Measurements from ENCODE around the gene SLC10A1.
"Not testable (repeated sequence)": the region's sequence is repeated elsewhere in the genome, so short reads cannot be mapped to it uniquely, and the experiment has no call there.

Gene SLC10A1

DNA sequence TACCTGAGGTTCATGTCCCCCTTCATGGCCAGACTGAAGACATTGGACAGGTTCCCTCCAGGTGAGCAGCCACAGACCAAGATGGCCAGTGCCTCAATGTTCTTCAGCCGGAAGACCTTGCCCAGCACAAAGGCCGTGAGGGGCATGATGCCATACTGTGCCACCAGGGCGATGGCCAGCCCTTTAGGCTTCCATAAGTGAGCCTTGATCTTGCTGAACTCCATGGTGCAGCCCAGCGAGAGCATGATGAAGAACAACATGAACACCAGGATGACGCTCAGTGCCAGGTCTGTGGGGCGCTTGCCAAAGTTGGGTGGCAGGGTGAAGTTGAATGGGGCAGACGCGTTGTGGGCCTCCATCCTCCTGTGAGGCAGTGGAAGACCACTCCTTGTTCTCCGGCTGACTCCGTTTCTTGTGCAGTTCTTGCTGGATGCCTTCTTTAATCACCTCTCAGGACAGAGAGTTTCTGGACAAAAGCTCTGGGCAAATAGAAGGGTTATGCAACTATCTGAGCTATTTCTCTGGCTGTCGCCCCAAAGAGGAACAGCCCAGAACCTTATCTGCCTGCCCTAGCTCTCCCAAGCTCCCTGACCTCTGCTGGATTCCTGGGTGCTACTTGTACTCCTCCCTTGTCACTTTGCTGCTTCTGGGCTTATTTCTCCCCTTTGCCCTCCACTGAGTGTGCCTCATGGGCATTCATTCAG is at the start of gene SLC10A1:
SLC10A1 (minus strand) TSS at position 445 of the 704 bp plus-strand sequence; CDS start at position 359, 86 bp downstream.
- DNase-seq (ENCODE audit: low read depth in 2 of 2), result no peak

DNA sequence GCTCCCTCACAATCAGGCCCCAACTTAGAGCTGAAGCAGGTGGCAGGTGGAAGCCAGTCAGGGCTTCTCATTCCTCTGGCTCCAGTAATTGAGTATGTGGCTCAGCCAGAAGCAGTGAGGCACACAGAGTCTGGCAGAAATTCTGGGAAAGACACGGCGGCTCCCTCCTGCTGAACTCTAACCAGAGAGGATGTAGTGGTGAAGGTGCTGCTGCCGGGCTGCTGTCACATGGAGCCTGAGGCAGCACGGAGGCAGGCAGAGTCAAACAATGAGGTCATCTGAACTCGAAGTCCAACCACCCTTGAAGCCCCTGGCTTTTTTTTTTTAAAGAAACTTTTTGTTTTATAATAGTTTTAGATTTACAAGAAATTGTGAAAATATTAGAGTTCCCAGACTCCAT is 48.7 kb upstream of the SLC10A1 start:
- DNase-seq (ENCODE audit: low read depth in 2 of 2), result no peak

DNA sequence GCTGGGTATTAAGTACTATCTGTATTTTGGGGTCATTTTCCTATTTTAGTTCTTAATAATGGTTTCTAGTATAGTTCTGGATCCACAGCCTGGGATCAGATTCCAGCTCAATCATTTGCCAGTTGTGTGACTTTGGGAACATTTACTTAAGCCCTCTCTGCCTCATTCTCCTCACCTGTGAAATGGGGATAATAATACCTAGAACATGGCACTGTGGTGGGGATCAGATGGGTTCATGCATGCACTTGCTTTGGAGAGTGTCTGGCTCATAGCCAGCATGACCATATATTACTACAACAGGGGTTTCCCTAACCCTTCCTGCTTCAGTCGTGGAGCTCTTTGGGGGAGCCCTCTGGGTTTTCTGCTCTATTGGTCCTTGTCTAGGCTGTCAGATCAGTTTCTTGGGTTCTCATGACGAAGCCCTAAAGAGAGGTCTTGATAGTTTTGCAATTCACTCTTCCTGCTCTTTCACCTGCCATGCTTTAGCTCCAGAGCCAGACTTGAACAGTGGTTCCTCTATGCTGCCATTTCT is 48.1 kb upstream of the SLC10A1 start:
- DNase-seq (ENCODE audit: low read depth in 2 of 2), result no peak

DNA sequence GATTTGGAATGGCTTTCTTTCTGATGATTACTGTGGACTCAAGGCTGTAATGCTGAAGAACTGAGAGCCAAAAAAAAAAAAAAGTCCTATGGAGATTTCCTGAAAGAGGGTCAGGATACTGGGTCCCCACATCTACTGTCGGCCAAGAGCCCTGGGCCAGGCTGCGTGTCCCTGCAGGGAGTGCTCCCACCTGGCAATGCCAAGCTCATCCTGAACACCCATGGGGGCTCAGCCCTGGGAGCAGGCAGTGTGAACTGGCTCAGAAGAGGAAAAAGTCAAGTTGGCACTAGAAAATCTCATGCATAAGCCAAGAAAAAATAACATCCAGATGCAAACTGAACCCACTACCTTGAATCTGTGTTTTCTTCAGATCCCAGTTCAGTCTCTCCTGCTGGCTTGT is 47.1 kb upstream of the SLC10A1 start:
- no peak for DNase-seq (ENCODE audit: low read depth in 2 of 2)

DNA sequence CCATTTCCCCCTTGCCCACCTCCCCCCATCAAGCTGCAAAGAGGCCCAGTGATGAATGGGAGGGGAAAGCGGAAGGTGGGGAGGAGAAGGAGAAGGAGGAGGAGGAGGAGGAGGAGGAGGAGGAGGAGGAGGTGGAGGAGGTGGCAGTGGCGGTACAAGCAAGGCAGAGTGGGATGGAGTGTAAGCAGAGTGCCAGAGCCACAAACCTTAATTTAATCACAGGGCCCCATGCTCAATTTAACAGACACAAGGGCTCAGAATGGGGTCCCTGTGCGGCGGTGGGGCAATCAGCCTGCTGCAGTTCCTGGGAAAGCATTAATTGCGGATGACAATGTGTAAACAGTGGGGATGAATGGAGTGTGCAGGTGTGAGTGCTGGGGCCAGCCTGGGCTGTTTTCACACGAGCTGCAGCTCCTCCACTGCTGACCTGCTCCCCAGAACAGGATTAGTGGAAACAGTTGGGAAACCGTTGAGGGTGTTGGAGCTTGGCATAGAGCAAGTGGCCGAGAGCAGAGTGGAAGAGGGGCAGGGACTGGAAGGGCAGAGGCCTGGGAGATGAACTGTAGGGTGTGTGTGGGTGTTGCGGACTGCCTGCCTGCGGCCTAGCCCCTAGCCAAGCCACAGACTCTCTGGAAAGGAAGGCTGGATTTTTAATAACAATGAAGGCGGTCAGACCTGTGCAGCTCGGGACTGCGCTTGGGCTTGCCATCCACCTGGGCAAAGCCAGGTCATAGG is 45.8 kb upstream of the SLC10A1 start:
- DNase-seq (ENCODE audit: low read depth in 2 of 2), result no peak

DNA sequence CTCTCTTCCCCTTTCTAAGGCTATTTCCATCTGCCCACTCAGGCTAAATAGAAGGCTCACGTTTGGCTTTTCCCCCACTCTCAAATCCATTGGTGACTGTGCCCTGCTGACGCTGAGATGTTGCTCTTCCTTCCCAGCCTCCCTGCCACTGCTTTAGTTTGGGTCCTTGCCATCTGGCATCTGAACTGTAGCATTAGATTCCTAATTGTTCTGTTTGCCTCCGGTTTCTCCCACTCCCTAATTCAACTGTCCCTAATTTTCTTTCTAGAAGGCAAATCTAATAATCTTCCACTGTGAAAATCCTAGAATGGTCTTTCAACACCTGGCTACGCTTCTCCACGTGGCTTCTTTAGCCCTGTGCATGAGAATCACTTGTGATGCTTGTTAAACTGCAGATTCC is 44.6 kb upstream of the SLC10A1 start:
- DNase-seq (ENCODE audit: low read depth in 2 of 2), result no peak

DNA sequence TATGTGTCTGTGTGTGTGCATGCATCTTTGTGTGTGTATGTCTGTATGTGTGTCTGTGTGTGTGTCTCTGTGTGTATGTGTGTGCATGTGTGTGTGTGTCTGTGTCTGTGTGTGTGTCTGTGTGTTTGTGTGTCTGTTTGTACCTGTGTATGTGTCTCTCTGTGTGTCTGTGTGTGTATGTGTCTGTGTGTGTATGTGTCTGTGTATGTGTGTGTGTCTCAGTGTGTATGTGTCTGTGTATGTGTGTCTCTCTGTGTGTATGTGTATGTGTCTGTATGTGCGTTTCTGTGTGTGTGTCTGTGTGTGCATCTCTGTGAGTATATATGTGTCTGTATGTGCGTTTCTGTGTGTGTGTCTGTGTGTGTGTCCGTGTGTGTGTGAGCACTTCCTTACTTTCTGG is 42.6 kb upstream of the SLC10A1 start:
- DNase-seq (ENCODE audit: low read depth in 2 of 2), result no peak

DNA sequence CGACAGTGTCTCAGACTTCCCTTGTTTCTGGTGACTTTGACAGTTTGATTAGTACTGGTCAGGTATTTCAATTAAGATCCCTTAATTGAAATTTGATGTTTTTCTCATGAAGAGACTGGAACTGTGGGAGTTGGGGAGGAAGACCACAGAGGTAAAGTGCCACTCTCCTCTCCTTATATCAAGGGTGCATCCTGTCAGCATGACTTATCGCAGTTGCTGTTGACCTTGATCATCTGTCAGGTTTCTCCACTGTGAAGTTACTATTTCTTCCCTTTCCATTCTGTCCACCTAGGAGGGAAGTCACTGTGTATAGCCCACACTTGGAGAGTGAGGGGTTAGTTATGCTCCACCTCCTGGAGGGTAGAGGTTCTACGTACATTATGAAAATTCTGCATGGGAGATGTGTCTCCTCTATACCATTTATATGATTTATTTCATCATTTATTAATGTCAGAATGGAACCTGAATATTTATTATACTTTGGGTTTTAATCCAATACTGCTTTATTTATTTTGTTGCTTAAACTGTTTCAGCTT is 41.9 kb upstream of the SLC10A1 start:
- DNase-seq (ENCODE audit: low read depth in 2 of 2), result no peak

DNA sequence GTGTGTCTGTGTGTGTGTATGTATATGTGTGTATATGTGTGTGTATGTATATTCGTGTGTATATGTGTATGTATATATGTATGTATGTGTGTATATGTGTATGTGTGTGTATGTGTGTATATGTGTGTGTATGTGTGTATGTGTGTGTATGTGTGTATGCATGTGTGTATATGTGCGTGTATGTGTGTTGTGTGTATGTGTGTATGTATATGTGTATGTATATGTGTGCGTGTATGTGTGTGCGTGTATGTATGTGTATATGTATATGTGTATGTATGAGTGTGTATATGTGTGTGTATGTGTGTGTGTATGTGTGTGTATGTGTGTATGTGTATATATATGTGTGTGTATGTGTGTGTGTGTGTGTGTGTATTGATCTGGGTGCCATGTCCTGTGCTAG is 31.8 kb upstream of the SLC10A1 start:
- no peak for DNase-seq (ENCODE audit: low read depth in 2 of 2)

DNA sequence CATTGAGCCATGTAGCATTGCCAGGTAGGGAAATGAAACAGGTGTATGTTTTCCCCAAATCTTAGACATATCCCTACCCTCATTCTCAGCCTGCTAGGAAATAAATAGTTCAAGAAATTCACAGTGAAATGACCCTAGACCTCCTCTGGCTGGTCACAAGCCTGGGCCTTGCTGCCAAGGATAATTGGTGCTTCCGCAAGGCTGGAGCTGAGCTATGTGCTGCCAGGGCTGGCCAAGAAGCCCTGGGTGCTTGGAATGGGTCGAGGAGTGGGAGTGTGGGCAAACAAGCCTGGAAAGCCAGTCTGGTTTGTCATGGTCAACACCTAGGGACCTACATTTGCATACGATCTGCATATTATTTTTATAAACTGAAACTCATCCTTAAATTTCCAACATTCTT is 31.3 kb upstream of the SLC10A1 start:
- DNase-seq (ENCODE audit: low read depth in 2 of 2), result no peak

DNA sequence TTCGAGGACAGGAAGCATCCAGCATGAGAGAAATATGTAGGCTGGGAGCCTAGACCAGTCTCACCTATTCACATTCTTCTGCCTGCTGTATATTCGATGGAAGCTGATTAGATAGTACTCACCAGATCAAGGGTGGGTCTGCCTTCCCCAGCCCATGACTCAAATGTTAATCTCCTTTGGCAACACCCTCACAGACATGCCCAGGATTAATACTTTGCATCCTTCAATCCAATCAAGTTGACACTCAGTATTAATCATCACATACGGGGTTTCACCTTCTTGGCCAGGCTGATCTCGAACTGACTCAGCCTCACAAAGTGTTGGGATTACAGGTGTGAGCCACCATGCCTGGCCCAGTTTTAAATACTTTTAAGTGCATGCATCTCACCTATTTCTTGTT is 30.5 kb upstream of the SLC10A1 start:
- DNase-seq (ENCODE audit: low read depth in 2 of 2), result no peak

DNA sequence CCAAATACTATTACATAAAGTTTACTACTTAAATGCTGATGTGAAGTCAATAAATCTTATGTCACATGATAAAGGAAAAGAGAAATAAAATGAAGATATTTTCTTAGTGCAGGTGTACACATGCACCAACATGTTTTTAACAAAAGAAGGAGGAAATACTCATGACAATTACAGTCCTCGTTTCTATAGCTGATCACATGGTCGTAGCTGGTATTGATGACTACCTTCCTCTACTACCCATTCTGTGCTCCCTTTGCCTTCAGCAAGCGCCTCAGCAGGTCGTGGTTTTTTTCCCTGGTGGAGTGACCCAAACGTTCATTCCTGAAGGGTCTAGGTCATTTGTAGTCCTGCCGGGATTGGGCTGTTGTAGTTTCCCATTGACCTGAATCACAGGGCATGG is 25.4 kb upstream of the SLC10A1 start:
- no peak for DNase-seq (ENCODE audit: low read depth in 2 of 2)

DNA sequence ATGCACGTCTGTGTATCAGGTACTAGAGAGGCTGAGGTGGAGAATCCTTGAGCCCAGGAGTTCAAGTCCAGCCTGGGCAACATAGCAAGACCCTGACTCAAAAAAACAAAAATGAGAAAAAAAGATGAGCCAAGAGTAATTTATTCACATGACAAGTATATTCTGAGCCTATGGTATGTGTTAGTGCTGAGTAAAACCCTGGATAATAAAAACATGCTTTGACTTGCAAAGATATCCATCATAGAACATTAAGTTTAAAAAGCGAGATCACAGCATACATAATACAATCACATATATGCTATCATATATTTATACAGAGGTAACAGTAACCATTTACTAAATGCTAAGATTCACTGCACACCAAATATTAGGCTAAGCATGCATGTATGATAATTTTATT is 23.9 kb upstream of the SLC10A1 start:
- DNase-seq (ENCODE audit: low read depth in 2 of 2), result no peak

DNA sequence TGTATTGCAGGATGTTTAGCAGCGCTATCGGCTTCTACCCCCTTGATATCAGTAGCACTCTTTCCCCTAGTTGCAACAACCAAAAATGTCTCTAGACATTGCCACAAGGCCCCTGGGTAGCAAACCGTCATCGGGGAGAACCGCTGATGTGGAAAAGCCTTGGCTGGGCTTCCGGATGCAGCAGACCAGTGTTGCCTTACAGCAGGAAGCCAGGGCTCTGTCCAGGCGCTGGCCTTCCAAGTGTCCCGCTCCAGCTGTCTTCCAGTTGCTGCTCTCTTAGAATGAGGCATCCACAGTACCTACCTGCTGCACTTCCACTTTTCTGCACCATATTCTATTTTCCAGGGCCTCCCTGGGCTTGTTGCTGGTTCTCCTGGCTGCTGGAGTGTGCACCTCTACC is 22.6 kb upstream of the SLC10A1 start:
- no peak for DNase-seq (ENCODE audit: low read depth in 2 of 2)

DNA sequence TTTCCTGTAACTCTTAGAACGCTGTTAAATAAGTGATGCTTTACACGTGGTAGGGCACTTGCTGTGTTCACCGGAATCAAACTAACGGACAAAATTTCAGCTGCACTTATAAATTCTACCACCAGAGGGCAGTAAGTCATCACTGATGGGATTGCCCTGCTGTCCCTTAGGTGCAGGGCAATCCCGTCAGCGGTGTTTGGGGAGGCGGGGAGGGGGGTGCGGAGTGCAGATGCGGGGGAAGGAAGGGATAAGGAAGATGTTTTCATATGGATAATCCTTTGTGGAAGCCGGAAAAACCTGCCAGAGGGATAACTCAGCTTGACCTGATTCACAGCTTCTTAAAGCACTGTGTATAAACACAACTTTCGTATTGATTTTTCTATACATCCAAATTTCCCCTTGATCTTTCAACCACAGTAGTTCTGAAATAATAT is 21.7 kb upstream of the SLC10A1 start:
- peak; percentile 5 to 9 for DNase-seq (ENCODE audit: low read depth in 2 of 2)

DNA sequence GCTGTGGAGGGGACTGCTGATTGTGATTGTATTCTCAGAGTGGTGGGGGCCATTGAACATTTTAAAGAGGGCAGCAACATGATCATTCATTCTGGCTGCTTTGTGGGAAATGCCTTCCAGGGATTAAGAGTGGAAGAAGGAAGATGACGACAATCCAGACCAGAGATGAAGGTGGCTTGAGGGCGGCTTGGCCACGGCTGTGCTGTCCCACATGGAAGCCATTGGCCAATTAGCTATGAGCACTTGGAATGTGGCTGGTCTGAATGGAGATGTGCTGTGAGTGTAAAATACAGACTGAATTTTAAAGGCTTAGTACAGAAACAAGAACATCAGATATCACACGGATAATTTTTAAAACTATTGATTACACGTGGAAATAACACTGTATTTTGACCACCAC is 19.2 kb upstream of the SLC10A1 start:
- no peak for DNase-seq (ENCODE audit: low read depth in 2 of 2)

DNA sequence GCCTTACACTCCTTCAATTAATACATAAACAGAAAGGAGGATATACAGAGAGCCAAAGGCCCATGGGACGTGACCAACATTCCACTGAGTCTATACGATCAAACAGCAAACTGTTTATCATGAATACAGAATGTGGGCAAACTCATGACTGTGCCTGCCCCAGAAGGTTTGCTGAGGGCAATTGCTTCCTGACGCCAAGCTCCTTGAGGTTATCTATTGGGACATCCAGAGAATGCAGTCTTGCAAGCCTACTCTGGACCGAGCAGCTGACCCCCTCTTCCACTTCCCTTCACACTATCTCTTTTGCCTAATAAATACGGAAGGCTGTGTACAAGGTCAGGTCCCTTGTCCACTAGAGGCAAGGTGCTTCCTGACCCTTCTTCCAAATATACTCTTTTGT is 18.5 kb upstream of the SLC10A1 start:
- DNase-seq (ENCODE audit: low read depth in 2 of 2), result no peak

DNA sequence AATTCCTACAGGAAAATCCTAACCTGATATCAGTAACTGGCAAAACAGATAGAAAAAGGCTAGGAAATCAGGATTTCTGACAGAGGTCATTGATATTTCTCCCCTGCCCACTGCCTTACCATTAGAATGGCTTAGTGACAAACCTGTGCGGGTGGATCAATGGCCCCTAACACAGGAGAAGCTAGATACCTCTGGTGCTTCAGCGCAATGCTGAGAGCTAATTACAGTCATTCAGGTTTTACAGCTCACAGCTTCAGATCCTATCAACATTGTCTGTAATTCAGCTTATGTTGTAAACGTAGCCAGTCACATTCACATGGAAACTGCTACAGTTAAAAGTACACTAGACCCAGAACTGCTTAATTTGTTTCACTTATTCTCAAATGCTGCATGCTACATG is 17.4 kb upstream of the SLC10A1 start:
- no peak for DNase-seq (ENCODE audit: low read depth in 2 of 2)

DNA sequence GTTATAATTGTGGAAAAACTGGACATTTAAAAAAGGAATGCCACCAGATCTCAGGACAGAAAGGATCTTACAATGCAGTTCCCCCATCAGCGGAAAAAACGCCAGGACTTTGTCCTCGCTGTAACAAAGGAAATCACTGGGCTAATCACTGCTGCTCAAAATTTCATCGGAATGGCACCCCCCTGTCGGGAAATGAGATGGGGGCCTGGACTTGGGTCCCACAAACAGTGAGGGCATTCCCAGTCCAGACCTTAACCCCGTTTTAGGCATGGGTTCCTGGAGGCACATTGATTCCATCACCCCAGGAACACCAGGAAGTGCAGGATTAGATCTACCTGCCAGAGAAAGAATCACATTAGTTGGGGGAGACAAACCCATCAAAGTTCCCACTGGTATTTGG is 16.3 kb upstream of the SLC10A1 start:
- DNase-seq (ENCODE audit: low read depth in 2 of 2), result not testable (repeated sequence)

DNA sequence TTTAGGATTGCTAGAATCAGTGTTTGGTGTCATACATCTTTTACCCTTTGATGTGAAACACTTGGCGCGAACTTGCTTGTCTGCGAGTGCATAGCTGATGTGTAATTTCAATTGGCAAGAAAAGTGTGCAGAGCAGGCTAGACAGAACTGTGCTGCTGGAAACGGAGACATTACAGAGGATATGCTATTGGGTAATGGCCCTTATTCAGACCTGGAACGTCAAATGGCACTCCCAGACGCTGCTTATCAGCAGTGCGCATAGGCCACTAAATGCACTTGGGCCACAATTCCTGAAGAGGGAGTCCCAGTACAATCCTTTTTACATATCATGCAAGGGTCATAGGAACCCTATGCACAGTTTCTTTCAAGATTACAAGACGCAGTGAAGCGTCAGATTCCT is 15.7 kb upstream of the SLC10A1 start:
- DNase-seq (ENCODE audit: low read depth in 2 of 2), result no peak

DNA sequence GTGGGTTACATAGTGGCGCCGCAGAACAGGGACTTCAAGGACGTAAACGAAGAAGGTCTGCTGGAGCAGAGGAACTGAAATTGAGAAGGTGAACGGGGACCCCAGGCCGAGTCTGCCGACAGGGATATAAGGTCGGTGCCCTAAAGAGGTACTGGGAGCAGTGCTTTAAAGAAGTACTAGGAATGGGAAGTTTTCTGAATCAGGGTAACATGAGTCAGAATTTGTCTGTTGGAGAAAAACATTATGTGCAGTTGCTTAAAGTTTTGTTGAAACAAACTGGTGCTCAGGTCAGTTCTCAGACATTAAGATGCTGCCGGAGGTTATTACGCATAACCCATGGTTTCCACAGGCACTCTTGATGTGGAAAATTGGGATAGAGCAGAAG is 14.8 kb upstream of the SLC10A1 start:
- DNase-seq (ENCODE audit: low read depth in 2 of 2), result no peak

DNA sequence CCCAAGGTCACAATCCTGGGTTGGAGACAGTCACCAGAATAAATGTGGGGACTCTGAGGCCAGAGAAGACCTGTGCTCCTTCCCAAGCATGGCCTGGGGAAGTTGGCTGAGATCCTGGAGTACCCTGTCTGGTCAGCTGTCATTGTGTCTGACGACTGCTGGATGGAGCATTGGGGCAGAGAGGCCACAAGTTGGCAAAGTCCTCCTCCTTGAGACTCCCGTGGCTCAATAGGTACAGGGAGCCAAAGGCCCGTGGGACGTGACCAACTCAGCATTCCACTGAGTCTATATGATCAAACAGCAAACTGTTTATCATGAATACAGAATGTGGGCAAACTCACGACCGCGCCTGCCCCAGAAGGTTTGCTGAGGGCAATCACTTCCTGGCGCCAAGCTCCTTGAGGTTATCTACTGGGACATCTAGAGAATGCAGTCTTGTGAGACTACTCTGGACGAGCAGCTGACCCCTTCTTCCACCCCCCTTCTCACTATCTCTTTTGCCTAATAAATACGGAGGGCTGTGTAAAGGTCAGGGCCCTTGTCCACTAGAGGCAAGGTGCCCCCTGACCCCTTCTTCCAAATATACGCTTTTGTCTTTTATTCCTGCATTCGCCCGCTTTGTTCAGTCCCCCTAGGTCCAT is 14.3 kb upstream of the SLC10A1 start:
- no peak for DNase-seq (ENCODE audit: low read depth in 2 of 2)

Data from stimulated activated CD8-positive, alpha-beta memory T cell treated with anti-CD3 and anti-CD28 coated beads, Interleukin-2, amount 100 ng/mL, for 48 hours (primary cell).